Activated naive CD4-positive, alpha-beta T cell treated with anti-CD3 and anti-CD28 coated beads, Interleukin-2, amount 50 U/mL, for 16 hours (primary cell): ENCODE results near the gene RNF113B.

Experiments used
- DNase-seq: peaks from one replicate; pipeline ENCODE4 v3.0.0-alpha.2; 2020

The RNF113B gene

DNA sequence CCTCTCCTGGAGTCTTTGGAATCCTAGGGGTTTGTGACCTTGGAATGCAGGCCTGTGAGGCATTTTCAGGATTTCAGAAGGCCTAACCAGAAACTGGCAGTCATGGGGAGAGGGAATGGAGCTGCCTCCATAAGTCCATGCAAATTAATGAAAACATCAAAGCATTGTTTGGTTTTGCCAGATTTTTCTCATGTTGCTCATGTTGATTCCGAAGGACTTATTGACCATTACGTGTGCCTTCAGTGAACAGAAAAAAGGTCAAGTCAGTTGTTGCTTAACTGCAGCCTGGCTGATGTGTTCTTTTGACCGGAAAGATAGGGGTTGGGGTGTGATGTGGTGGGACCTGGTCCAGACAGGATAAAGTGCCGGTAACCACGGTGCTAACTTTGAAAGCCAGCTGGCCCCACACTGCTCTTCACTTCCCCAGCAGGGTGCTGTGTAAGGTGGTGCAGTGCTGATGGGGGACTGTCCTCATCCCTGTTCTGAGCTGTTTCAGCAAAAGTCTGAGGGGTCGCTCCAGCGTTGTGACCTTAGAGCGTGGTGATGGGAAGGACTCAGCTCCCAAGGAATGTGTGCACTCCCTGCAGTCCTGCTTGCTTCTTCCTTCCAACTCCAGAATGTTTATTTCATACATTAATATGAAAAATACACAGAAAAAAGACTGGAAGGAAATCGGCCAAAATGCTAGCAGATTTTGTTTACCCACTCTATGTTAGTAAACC, 3.5 kb downstream of the RNF113B start:
- DNase-seq = no peak

DNA sequence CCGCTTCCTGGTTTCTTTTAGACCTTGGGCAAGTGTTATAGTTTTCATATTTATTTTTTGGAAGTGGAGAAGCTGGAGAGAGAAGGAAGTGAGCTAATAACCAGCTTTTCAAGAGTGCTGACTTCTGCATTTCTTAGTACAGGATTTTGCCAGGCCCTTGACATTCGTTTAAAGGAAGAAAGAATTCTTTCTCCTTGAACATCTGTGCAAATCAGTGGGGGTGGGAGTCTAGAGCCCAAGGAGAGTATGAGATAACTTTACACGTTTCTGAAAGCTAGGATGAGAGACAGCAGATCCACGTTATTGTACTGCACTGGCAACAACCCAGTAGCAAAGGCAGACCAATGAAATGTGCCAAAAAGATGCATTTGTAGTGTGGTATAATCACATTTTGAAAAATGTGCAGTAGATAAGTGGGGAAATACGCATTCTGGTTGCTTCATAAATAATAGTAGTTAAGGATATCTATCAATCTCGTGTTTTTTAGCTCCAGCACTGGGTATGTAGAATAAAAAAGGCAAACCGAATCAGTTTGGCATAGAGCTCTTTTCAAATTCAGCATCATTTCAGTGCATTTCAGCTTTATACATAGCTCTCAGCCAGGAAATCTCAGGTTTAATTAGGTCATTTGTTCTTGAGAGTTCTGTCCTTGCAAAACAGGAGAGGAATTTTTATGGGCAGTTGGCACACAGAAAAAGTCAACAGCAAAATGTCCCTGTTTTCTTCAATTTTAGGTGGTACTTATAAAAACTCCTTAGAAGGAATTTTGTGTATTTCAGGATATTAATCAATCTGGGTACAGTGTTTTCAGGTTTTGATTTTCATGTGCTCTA, 4.3 kb downstream of the RNF113B start:
- DNase-seq = no peak

DNA sequence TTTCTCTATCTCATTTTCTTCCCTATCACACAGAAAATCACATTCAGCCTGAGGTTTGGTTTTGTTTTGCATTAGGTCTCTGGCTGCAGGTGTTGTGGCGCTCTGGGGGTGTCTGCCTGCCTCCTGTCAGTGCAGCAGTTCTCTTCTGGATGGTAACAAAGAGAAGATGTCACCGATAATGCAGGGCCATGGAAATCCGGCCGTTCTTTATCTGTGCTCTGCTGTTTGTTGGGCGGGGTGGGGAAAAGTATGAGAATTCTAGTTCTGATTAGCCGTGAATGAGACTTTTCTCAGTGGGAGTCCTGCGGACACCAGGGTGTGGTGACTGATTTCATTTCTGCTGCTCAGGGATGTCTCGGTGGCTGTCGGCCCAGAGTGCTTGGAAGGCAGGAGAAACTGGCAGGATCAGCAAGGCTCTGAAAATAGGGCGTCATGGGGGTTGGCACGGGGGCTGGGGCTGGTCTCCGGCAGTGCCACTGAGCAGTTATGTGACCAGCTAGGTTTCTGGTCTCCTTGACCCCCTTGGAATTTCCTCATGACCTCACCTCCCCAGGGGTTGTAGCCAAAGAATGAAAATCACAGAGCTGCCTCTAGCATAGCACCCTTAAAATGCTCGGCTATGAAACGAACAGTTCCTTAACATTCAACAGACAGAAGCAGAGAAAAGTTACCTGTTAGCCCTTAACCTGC, 5.0 kb downstream of the RNF113B start:
- DNase-seq = no peak

DNA sequence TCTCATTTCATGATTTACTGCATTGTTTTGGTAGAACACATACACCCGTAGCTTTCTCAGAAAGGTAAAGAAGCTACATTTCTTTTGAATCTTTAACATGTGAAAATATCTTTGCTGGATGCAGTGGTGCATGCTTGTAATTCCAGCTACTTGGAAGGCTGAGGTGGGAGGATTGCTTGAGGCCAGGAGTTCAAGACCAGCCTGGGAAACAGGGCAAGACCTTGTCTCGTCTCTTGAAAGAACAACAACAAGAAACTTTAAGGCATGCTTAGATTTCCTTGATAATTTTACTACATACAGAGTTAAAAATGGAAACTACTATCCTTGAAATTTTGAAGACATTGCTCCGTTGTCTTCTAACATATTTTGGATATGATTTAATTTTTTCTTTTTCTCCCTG, 7.7 kb downstream of the RNF113B start:
- no peak for DNase-seq

DNA sequence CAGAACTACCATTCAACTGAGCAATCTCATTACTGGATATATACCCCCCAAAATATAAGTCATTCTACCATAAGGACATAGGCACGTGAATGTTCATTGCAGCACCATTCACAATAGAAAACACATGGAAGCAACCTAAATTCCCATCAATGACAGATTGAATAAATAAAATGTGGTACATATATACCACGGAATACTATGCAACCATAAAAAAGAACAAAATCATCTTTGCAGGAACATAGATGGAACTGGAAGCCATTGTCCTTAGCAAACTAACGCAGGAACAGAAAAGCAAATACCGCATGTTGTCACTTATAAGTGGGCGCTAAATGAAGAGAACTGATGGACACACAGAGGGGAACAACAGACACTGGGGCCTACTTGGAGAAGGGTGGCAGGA, 14.1 kb downstream of the RNF113B start:
- no peak for DNase-seq

DNA sequence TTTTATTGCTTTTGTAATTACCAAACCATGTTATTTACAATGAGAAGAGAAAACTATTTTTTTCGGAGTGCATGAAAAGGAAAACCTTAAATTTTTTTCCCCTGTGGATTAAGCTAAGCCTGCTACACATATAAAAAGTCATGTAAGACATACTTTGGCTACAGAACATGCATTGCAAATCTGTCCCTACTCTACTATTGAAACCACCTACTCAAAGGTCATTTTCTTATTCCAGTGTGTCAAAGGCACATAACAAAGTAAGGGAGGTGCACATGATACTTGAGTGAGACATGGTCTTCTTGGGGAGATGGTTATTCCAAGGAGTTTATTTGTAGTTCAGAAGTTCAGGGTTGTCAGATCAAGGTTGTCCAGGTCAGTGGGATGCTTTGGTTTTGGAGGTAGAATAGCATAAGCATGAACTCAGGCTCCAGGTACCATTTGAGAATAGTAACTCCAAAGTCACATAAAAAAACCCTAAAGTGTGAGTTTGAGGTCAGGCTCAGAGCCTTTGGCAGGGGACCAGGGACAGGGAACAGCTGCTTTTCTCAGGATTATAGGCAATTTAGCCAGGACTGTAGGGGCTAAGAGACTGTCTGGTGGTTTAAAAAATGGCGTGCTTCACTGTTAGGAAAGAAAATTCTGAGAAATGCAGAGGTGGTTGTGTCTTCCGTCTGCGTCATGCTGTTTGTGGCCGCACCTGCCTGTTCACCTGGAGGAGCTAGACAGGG, 18.7 kb downstream of the RNF113B start:
- DNase-seq = no peak

DNA sequence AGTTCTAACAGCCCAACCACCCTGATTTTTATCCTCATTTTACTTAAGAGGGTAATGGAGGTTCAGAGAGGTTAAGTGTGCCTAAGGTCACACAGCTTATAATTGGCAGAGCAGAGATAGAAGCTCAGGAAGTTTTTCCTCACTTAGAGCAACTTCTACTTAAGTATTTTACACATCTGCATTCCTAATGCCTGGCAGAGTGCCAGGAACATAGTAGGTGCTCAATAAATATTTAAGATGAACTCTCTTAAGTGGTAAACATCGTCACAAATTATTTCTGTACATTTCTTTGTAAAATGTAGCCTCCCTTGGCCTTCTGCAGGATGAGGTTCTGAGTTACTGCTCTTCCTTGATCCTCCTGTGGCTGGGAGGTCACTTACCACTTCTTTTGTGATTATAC, 19.5 kb downstream of the RNF113B start:
- no peak for DNase-seq

DNA sequence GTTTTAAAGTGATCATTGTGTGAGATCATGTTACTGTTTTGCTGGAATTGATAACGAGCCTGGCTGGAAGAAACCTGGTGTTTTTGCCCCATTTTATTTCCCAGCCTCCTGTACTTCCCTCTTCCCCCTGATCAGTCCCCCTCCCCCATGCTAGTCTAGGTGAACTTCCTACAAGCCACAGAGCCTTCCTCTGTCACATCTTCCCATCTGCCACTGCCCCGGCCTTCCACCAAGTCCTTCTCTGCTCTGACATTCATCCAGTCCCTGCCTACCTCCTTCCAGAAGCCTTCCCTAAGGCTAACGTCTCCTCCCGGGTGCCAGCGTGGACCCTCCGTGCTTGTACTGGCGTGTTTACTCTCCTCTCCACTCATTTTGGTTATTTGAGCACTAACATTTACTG, 19.9 kb downstream of the RNF113B start:
- no peak for DNase-seq

DNA sequence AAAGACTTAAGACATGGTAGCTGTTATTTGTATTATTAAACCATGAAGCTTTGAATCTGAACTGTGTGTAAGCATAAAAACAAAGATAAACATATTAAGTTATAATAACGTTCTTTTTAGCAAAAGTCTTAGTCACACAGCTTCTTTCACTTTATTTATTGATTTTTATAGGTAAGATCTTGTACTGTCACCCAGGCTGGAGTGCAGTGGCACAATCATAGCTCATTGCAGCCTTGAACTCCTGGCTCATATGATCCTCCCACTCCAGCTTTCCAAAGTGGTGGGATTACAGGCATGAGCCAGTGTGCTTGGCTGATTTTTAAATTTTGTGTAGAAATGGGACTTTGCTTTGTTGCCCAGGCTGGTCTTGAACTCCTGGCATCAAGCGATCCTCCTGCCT, 20.8 kb downstream of the RNF113B start:
- no peak for DNase-seq

DNA sequence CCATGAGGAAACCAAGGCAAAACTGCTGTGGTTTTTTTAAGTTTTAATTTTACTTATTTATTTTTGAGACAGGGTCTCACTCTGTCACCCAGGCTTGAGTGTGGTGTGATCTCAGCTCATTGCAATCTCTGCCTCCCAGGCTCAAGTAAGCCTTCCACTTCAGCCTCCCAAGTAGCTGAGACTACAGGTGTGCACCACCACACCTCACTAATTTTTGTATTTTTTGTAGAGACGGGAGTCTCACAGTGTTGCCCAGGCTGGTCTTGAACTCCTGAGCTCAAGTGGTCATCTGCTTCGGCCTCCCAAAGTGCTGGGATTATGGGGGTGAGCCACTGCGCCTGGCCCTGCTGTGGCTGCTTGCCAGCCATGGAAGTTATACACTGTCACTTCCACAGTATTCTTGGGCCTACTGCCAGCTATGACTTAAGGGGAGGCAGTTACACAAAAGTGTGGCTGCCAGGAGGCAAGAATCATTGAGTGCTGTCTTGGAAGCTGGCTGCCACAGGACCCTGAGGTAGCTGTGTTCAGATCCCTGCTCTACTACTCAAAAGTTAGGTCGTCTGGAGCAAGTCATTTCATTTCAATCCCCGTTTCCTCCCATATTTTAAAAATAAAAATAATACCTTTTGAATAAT, 21.5 kb downstream of the RNF113B start:
- no peak for DNase-seq

DNA sequence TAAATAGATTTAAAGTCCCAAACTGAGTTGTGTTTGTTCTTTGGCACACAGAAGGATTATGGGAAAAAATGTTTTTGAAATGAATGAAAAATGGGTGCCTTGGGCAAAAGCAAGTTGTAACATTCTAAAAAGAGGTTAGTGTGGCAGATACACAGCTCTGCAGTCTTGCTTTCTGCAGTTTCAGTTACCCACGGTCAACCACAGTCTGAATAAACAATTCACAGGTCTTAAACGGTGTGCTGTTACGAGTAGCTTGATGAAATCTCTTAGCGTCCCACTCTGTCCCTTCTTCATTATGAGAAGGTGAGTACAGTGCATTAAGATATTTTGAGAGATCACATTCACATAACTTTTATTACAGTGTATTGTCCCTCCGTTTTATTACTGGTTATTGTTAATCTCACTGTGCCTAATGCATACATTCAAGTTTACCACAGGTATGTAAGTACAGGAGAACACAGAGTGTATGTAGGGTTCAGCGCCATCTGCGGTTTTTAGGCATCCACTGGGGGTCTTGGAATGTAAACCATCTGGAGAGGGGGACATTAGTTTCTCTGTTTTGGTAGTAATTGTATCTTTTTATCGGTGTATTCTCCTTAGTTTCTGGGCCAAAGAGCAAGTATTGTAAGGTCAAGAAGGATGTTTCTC, 26.1 kb downstream of the RNF113B start:
- DNase-seq = no peak

DNA sequence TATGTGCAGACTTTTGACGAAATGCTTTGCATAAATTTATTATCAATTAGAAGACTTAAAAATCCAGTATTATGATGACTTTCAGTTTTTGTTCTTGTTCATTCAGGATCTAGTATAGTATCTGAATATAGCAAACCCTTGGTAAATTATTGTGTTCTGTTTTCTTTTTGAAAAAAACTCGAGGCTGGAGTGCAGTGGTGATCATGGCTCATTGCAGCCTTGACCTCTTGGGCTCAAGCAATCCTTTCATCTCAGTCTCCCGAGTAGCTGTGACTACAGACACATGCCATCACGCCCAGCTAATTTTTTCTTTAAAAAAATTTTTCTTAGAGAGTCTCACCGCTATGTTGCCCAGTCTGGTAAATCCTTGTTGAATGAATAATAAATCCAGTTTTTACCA, 29.5 kb downstream of the RNF113B start:
- no peak for DNase-seq

DNA sequence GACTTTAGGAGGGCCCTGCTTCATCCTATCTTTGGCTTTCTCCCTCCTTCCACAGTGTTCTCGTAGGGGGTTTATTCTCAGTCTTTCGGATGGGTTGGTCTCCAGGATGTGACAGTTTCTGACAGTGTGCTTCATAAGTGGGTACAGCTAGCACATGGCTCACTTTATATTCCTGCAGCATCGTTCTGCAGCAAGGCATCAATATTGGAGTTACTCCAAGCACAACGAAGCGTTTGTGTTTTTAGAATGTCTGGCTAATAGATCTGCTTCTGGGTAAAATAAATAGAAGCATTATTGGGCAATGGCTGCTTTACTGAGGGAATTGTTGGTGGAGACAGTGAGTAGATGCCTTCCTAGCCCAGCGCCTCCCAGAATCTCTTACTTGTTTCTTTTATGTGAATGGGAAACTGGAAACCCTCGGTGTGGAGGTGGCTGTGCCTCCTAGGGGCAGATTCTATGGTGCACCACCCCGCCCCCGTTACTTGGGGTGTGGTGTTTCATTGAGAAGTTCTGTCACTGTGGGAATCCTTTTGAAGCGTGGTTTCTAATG, 32.2 kb downstream of the RNF113B start:
- DNase-seq = no peak

DNA sequence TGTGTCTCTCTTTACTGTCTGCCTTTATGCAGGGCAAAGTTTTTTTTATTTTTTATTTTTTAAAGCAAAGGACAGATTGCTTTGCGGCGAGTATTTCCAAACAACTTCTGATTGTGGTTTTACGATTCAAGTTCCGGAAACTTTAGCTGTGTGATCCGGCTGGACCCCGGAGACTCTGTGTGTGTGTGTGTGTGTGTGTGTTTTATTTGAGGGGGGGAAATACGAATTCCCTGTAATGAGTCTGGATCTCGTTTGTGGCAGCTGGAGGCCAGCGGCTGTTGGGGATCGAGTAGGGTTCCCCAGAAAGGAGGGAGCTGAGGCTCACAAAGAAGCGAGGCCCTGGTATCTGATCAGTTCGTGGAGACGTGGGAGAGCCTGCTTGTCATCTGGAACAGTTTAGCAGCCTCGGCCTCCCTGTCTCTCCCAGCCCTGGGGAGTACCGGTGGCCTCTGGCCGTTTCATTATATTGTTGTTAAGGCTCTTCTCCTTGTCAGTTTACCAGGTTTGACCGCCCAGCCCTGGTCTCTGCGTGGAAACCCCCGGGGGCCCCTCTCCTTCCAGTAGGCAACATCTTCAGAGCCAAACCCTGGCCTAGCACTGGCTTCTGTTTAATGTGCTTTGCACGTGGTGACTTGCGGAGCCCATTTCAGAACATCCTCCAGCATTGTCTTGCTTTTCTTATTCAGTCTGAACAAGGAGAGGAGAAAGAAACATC, 32.9 kb downstream of the RNF113B start:
- no peak for DNase-seq

DNA sequence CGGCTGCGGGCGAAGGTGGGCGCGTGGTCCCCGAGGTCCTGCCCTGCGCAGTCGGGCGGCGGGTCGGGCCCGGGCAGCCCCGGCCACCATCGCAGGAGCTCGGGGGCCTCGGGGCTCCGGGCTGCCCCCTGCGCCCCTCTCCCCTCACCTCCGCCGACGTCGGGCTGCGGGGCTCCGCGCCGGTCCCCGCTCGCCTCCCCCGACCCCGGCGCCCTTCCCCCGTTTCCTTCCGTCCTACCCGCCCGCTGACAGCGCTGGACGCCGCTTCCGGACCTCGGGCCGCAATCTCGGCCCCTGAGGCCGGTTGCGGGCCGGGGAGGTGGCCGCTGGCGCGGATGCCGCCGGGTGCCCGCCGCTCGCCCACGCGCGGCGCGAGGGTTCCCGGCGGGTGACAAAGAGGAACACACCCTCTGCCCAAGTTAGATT, 33.5 kb downstream of the RNF113B start:
- DNase-seq = no peak

DNA sequence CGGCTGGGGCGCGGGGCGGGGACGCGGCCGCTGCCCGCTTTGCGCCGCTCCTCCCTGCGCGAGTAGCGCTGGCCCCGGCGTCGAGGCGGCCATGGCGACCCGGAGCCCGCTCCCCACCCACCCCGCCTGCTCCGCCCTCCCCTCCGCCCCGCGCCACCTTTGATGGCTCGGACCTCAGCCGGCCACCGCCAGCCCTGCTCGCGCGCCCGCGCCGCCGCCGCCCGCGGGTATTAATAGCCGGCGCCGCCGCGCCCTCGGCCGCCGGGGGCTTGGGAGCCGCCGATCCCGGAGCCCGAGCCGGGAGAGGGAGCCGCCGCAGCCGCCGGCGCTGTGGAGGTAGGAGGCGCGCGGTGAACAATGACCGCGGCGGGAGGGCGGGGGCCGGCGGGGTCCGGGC, 33.9 kb downstream of the RNF113B start:
- no peak for DNase-seq

DNA sequence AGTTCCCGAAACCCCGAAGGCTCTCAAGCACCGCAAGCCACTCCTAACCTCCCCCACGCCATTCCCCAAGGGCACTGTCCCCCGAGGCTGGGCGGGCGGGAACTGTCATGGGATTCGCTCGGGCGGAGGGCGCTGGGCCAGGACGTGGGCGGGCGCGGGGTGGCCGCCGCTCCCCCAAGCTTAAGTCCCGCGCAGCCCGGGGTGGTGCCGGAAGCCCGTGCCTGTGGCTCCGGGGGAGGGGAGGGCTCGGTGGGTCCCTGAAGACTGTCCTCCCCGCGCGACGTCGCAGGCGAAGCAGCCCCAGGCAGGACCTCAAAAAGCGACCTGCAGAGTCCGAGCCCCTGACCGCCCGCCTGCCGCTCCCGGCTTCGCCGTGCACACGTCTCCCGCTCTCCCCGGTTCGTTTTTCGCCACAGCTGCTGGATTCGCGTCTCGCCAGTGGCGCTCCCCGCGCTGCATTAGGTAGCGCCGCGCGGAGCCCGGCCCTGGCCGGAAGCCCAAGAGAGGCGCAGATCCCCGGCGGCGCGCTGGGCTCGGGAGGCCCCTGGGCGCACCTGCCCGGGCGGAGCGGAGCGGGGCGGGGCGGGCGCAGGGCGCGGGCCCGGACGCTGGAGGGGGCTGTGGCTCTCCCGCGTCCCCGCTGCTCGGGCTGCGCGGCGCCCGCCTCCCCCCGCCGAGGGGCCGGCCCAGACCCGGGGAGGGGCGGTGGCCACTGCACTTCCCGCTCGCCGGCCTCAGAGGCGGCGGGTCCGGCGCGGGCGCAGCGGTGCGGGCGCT, 34.5 kb downstream of the RNF113B start, which contains the start of gene FARP1:
TSS of gene FARP1 (plus strand) at position 715 of the 777 bp plus-strand sequence. CDS start 70,149 bp downstream, outside the sequence.
- DNase-seq = peak; percentile 15

DNA sequence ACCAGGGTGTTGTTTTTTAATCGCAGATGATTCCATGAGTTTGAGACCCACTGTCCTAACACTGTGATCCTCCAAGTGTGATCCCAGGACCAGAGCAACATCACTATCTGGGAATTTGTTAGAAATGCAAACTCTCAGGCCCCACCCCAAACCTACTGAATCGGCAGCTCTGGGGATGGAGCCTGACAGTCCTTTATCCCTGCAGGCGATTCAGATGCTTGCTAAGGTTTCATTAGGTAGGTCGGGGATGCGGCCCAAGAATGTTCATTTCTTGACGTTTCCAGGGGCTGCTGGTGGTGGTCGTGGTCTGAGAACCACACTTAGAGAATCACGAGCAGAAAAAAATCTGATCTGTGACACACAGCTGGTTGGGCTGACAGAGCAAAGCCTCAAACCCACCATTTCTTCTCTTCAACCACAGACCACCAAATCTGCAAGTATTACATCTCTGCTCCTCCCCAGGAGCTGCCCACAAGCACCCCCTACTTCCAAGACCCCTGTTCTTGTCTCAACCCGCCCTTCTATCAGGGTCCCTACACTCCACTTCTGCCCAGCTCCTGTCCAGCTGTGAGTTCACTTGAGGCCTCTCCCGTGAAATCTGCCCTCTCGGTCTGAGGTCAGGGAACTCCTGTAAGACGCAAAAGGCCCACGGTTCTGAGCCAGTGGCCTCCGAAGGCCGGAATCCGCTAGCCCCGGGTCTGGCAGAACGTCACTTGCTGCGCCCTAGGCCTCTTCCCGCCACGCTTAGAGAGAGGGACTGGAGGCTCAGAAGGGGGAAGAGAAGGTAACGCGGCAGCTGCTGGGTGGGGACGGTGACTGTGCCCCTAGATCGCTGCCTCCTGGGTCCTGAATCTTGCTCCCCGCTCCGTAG, 35.3 kb downstream of the RNF113B start:
- no peak for DNase-seq

DNA sequence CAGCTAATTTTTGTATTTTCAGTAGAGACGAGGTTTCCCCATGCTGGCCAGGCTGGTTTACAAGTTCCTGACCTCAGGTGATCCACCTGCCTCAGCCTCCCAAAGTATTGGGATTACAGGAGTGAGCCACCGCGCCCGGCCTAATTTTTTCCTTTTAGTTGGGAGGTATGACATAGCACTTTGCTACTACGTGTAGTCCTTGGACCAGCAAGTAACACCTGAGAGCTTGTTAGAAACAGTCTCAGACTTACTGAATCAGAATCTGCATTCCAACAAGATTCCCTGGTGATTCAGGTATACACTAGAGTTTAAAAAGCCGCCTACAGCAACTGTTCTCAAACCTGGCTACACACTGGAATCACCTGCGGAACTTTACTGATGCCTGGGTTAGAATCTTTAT, 36.0 kb downstream of the RNF113B start:
- DNase-seq = no peak
